GM18505 (cell line): ENCODE results near the gene ATL2.
"Not testable (repeated sequence)": the region's sequence is repeated elsewhere in the genome, so short reads cannot be mapped to it uniquely, and the experiment has no call there.

ENCODE experiments used
- ATAC-seq: cut with Tn5 transposase; IDR thresholded peaks from one replicate; pipeline ENCODE4 v1.9.1; 2021; ENCODE audit not compliant: unreplicated experiment
- POLR2A ChIP-seq: IDR thresholded peaks from 4 replicates; pipeline ENCODE4 v1.6.1; 2011; ENCODE audit warnings: borderline replicate concordance; ENCODE audit not compliant: insufficient read depth, insufficient read length; ENCODE audit errors: extremely low read depth

The ATL2 gene

GRCh38 chr2:38377050-38377828, at the start of gene ATL2:
ATL2 (minus strand) TSS chr2:38377273; CDS start chr2:38377260, 13 bp downstream.
- TF ChIP-seq POLR2A: peak; percentile 75
- ATAC-seq: peak; percentile 77

- TF ChIP-seq POLR2A: no peak
- ATAC-seq: no peak
Observed at GRCh38 chr2:38423763-38424162, 46.7 kb upstream of the ATL2 start.

GRCh38 chr2:38421274-38422056, 44.4 kb upstream of the ATL2 start:
- ATAC-seq: no peak
- TF ChIP-seq POLR2A: no peak

- no peak for ATAC-seq
- TF ChIP-seq POLR2A: no peak
Observed at GRCh38 chr2:38419499-38419898, 42.4 kb upstream of the ATL2 start.

GRCh38 chr2:38418735-38419134, 41.7 kb upstream of the ATL2 start:
- ATAC-seq: no peak
- TF ChIP-seq POLR2A: no peak

GRCh38 chr2:38417745-38418689, 40.9 kb upstream of the ATL2 start:
- TF ChIP-seq POLR2A: no peak
- ATAC-seq: no peak

- TF ChIP-seq POLR2A: no peak
- no peak for ATAC-seq
Observed at GRCh38 chr2:38416296-38417036, 39.4 kb upstream of the ATL2 start.

GRCh38 chr2:38415728-38416291, 38.7 kb upstream of the ATL2 start:
- no peak for ATAC-seq
- no peak for TF ChIP-seq POLR2A

- no peak for ATAC-seq
- TF ChIP-seq POLR2A: no peak
Observed at GRCh38 chr2:38415023-38415422, 38.0 kb upstream of the ATL2 start.

- ATAC-seq: not testable (repeated sequence)
Observed at GRCh38 chr2:38412235-38412871, 35.3 kb upstream of the ATL2 start.

GRCh38 chr2:38409156-38410102, 32.4 kb upstream of the ATL2 start:
- no peak for TF ChIP-seq POLR2A
- ATAC-seq: peak; percentile 57
